ENCODE results near the gene PROX2.

Gene PROX2

DNA sequence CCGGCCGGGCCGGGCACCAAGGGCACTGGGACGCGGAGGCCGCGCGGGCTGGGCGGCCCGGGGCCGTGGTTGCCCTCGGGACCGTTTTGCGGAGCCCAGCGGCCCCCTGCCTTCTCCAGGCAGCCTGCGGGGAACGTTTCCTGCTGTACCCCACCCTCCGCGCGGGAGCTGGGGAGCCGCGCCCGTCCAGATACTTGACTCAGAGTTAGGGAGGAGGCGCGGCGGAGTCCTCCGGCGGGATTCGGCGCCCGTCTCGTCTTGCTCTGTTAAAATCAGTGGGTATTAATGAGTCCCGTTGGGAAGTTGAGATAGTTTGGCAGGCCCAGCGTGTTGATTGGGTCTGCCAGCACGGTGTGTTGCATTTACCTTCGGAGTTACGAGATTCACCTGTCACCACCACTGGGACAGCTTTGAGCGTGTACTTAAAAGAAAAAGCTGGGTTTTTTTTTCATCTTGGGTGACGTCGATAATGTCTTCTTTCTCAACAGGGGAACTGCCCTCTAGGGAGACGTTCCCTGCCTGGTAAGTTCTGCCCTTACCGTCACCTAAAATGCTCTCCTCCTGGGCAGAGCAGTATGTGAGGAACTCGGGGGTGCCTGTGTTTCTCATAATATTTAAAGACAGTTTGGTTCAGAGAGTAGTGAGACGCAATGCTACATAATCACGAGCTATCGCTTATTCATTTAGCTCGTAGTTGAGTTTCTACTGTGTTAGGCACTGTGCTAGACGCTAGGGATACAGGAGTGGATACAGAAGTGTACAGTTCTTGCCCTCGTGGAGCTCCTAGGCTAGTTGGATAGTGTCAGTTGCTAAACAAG, 6.4 kb upstream of the PROX2 start:
- DNase-seq (ENCODE audit: low read depth): no peak
- H3K4me3 ChIP-seq (ENCODE audit: low read depth, low read length): peak overlapping the region; percentile 85

DNA sequence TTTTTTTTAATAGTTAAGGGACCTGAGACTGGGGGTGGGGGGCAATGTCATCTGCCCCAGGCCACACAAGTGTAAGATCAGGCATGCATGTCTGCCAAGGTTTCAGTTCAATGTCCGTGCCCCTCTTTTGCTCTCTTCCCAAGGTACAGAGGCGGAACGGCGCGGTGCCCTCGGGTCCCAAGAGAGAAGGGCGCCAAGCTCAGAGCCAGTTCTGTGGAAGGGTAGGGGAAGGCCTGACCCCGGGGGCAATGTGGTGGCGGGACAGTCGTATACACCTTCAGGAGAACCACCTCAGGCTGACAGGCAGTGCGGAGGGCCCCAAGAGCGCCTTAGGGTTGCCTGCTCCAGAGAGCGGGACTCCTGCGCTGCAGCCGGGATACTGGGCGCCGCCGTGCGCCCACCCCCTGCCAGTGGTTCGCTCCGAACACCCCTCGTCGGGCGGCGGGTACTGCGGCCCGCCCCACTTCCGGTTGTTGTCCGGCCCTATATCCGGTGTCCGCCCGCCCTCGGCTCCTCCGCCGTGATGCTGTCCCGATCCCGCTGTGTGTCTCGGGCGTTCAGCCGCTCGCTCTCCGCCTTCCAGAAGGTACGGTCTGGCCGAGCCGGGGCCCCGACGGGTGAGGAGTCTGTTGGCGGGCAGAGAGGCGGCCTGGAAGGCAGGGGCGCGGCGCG, 5.6 kb upstream of the PROX2 start, which contains the start of gene DLST:
Gene DLST, plus strand, starts transcription at position 486 of the 672 bp plus-strand sequence. Its CDS starts 38 bp downstream, at position 524.
- DNase-seq (ENCODE audit: low read depth): peak; percentile 52
- peak within 1 kb of the TSS; percentile 85 for H3K4me3 ChIP-seq (ENCODE audit: low read depth, low read length)

- H3K4me3 ChIP-seq (ENCODE audit: low read depth, low read length): no peak overlapping the region
- DNase-seq (ENCODE audit: low read depth): no peak
Observed at GRCh38 chr14:74879427-74880182, 3.7 kb upstream of the PROX2 start.

DNA sequence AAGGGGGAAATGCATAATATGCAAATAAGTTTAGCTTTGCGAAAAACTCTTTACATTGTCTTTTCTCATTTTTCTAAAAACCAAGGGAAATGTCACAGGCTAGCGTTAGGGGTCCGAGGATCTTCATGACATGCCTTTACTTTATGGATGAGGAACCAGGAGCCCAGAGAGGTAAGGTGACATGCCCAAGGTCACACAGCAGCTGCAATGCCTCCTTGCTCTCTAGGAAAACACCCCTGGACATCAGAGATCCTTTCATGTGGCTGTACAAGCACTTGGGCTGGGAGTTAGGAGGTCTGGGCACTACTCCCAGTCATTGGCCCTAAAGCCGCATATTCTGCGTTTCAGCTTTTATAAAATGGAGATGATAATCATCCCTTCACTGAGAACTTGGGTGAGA, 741 bp downstream of the PROX2 start:
- no peak for DNase-seq (ENCODE audit: low read depth)
- no peak overlapping the region for H3K4me3 ChIP-seq (ENCODE audit: low read depth, low read length)

GRCh38 chr14:74871819-74872218, 4.1 kb downstream of the PROX2 start:
- DNase-seq (ENCODE audit: low read depth): no peak
- no peak overlapping the region for H3K4me3 ChIP-seq (ENCODE audit: low read depth, low read length)

DNA sequence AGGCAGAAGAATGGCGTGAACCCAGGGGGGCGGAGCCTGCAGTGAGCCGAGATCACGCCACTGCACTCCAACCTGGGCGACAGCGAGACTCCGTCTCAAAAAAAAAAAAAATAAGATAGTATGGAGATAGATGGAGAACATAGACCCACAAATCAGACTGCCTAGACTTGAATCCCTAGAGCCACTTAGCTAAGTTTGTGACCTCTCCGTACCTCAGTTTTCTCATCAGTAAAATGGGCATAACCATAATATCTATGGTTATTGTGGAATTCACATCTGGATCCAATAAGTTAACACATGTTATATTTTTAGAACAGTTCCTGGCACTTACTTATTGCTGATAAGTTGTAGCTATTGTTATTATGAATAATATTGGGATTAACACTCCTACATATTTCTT, 7.2 kb downstream of the PROX2 start:
- H3K4me3 ChIP-seq (ENCODE audit: low read depth, low read length): no peak overlapping the region
- DNase-seq (ENCODE audit: low read depth): no peak

DNA sequence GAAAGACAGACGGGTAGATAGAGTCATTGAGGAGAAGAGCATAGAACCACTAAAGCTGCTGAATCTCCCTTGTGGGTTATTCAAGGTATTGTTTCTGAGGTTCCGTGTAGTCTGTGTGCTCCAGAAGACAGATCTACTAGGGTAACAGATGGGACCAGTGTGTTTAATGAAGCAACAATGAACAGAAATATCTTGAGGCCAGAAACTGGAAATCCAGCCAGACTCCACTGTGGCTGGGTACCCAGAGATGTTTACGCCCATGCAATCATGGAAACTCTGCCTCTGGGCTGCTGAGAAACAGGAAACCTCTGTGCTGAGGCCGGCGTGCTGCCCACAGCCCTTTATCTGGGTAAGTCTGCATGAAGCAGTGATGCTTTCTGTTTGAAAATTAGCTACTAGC, 8.3 kb downstream of the PROX2 start:
- no peak for DNase-seq (ENCODE audit: low read depth)
- no peak overlapping the region for H3K4me3 ChIP-seq (ENCODE audit: low read depth, low read length)

DNA sequence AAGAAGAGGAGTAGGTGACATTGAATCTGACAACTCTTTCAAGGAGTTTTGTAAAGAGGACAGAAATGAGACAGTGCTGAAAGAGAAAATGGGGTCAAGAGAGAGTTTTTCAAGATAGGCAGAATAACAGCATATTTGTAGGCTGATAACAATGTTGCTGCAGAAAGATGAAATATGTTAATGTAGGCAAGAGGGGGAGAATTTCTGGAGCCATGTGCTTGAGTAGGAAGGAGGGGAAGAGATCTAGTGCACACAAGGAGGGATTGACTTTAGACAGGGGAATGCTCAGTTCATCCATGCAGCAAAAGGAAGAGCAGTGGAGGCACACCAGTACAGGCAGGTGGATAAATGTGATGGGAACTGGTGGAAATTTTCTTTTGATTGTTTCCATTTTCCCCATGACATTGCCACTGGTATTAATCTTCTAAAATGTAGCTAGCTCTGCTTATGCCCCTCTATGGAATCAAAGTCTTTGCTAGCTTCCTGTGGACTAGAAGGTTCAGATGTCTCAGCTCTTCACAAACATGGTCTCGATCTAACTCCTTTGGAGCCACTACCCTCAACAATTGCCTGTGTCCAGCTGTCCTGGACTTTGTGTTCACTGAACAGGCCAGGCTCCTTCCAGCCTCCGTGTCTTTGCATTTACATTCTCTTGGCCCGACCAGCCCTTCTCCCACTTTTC, 9.1 kb downstream of the PROX2 start:
- no peak overlapping the region for H3K4me3 ChIP-seq (ENCODE audit: low read depth, low read length)
- no peak for DNase-seq (ENCODE audit: low read depth)

DNA sequence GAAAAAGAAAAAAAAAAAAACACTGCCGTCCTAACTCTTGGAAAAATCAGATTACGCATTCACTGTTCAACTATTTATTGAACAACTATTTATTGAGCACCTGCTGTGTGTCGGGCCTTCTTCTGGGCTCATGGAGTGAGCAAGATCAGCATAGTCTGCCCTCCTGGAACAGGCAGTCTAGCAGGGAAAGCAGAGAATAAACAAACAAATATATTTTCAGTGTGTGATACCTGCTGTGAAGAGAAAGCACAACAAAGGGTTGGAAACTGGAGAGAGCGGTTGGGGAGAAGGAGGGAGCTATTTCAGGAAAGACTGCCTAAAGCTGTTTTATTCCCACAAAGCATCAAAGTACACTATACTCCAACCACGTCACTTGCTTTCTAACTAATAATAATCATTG, 10.8 kb downstream of the PROX2 start:
- no peak for DNase-seq (ENCODE audit: low read depth)

GRCh38 chr14:74864198-74864597, 11.7 kb downstream of the PROX2 start:
- no peak overlapping the region for H3K4me3 ChIP-seq (ENCODE audit: low read depth, low read length)
- no peak for DNase-seq (ENCODE audit: low read depth)

More for the DNA sequence above, 10.8 kb downstream of the PROX2 start:
- H3K4me3 ChIP-seq (ENCODE audit: low read depth, low read length): no peak overlapping the region

DNA sequence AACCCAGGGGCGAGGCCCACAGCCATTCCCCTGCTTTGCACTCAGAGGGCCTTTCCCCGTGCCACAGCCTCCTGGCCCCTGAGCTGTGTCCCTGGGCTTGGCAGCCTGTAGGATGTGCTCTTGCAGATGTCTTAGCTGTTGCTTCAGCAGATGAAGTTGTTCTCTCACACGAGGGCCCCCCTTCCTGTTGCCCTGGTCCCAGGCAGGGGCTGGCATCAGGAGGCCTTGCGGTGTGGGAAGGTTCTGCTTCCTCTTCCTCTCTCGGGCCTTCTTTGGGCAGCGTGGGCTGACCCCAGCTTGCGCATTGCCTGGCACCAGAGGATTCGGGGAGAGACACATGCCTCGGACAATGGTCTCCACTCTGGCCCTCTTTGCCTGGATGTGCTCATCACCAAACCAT, 12.7 kb downstream of the PROX2 start:
- no peak overlapping the region for H3K4me3 ChIP-seq (ENCODE audit: low read depth, low read length)
- DNase-seq (ENCODE audit: low read depth): no peak

DNA sequence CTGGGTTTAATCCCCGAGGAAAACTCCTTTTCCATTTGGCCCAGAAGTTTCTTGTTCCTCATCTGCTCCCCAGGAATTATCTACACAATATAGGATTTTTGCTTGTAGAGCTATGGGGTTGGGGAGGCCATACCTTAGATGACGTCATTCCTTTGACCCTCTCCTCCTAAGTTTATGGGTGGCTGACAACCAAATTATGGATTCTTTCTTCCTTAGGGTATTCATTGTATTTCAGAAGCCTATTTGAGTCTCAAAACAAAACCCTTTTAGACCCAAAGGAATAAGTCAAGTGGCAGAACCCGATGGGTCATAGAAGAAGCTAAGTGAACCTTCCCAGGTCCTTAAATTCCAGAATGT, 14.2 kb downstream of the PROX2 start:
- no peak for DNase-seq (ENCODE audit: low read depth)
- no peak overlapping the region for H3K4me3 ChIP-seq (ENCODE audit: low read depth, low read length)

- no peak for DNase-seq (ENCODE audit: low read depth)
- no peak overlapping the region for H3K4me3 ChIP-seq (ENCODE audit: low read depth, low read length)
Observed at GRCh38 chr14:74860899-74861733, 14.8 kb downstream of the PROX2 start.

DNA sequence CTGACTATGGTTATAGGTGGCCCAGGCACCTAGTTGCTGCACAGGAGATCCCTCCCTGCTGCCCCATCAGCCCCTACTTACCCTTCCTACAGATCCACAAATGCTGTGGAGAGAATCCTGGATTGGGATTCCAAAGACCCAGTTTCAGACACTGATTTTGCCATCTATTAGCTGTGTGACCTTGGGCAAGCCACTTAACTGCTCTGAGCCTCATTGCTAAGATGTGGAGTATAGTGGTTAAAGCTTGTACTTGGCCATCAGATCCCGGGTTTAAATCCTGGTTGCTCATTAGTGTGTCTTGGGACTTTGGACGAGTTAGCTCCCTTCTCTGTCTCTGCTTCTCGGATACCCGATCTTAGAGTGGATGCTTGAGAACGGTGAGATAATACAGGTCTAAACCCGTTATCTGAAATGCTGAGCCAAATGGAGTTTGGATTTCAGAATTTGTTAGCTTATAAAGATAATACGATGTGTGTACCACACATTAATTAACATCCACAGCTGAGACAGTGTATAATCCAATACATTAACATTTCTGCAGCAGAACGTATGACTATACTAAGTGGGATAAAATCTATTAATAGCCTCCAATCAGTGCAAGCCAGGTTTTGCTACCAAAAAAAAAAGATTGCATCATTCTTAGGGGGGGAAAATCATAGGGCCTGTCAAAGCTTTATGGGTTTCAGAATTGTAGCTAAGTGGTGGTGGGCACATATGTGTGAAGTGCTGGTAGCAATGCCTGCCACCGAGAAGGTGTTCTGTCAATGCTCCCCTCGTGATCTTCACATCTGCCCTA, 16.0 kb downstream of the PROX2 start:
- no peak overlapping the region for H3K4me3 ChIP-seq (ENCODE audit: low read depth, low read length)
- DNase-seq (ENCODE audit: low read depth): no peak

- no peak overlapping the region for H3K4me3 ChIP-seq (ENCODE audit: low read depth, low read length)
- no peak for DNase-seq (ENCODE audit: low read depth)
Observed at GRCh38 chr14:74858022-74858421, 17.9 kb downstream of the PROX2 start.

DNA sequence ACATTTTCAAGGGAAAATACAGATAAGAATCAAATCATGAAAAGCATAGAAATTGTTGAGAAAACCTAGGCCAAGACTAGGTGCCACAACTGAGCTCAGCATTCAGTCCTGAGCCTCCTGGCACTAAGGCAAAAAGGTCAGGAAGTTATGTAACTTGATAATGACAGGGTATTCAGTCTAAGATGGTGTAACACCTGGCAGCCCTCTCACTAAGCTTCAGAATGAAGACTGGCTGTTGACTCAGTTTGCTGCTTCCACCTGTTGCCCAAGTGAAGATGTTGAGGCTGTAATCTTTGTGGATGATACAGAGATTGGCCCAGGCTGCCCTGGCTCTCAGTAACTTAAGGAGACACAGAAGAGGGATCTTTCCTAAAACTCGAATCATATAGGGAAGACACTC, 19.6 kb downstream of the PROX2 start:
- no peak overlapping the region for H3K4me3 ChIP-seq (ENCODE audit: low read depth, low read length)
- DNase-seq (ENCODE audit: low read depth): no peak

- no peak for DNase-seq (ENCODE audit: low read depth)
- H3K4me3 ChIP-seq (ENCODE audit: low read depth, low read length): no peak overlapping the region
Observed at GRCh38 chr14:74855945-74856344, 20.0 kb downstream of the PROX2 start.

GRCh38 chr14:74855021-74855420, 20.9 kb downstream of the PROX2 start:
- DNase-seq (ENCODE audit: low read depth): no peak
- H3K4me3 ChIP-seq (ENCODE audit: low read depth, low read length): no peak overlapping the region

Measured in skeletal muscle cell (primary cell).